GM20000 (cell line): ENCODE measurements around the gene SFSWAP.

ENCODE experiments used
- DNase-seq: peaks from one replicate; pipeline ENCODE4 v3.0.0; 2012; ENCODE audit warnings: low spot score
- TF ChIP-seq, protein P1 (sequence below): IDR thresholded peaks from 2 replicates; pipeline ENCODE4 v1.5.1; 2012; ENCODE audit warnings: mild to moderate bottlenecking, control low read depth; ENCODE audit errors: extremely low read depth, missing control alignments

The SFSWAP gene

DNA sequence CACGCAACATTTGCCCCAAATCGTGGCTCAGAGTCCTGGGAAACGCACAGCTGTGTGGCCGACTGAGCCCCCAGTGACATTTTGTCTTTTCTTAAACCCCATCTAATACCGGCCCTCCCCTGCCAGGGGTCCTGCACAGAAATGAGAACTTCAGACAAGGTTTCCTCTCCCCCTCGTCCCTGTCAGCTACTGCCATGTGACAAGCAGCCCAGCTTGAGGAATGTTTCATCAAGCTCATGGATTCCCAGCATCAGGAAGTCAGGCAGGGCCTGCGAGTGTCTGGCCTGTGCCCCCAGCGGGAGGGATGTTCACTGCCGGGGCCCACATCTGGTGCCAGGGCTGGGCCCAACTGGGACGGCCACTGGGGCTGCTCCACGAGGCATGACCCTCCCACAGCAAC, 133.2 kb downstream of the SFSWAP start:
- no peak for DNase-seq
- TF ChIP-seq, protein P1, sequence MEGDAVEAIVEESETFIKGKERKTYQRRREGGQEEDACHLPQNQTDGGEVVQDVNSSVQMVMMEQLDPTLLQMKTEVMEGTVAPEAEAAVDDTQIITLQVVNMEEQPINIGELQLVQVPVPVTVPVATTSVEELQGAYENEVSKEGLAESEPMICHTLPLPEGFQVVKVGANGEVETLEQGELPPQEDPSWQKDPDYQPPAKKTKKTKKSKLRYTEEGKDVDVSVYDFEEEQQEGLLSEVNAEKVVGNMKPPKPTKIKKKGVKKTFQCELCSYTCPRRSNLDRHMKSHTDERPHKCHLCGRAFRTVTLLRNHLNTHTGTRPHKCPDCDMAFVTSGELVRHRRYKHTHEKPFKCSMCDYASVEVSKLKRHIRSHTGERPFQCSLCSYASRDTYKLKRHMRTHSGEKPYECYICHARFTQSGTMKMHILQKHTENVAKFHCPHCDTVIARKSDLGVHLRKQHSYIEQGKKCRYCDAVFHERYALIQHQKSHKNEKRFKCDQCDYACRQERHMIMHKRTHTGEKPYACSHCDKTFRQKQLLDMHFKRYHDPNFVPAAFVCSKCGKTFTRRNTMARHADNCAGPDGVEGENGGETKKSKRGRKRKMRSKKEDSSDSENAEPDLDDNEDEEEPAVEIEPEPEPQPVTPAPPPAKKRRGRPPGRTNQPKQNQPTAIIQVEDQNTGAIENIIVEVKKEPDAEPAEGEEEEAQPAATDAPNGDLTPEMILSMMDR: no peak

DNA sequence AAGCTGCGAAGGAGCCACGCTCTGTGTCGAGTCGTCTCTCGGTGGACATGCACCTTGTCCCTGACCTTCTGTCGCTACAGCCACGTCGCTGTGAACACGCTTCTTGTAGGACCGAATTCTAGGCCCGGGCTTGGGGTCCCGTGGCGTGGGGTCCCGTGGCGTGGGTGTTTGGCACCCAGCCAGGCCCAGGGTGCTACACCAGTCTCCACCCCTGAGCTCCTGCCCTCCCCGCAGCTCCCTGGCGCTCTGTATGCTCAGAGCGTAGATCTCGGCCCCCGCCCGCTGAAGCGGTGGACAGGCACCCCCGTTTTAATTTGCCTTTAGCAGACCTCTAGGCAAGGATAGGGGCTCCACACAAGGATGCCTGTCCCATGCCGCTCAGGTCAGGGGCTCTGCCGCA, 133.8 kb downstream of the SFSWAP start:
- no peak for DNase-seq
- TF ChIP-seq, protein P1: no peak

DNA sequence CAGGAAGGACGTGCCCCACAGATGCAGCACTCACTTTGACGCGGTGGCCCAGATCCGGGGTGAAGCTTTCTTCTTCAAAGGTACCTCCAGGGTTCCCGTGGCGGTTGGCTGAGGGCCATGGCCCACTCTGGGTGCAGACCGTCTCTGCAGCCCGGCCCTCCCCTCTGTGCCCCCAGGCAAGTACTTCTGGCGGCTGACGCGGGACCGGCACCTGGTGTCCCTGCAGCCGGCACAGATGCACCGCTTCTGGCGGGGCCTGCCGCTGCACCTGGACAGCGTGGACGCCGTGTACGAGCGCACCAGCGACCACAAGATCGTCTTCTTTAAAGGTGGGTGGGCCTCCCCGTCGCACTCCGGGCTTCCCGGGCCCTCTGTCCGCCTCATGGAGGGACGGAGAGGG, 134.2 kb downstream of the SFSWAP start:
- TF ChIP-seq, protein P1: no peak
- DNase-seq: no peak

DNA sequence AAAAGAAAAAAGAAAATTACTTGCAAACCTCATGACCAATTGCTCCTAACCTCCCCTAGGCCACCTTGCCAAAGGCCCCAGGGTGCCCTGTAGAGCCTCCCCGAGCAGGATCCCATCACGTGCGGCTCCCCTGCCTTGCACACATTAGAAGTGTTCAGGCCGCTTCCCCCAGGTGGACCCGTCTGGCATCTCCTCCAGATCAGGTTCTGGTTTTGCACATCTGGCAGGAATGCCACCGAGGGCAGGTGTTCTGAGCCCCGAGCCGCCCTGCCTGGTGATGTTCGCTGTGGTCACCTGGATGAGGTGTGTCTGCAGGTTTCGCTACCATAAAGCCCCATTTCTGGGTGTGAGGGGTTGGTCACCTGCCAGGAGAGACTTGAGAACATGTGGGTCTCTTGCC, 136.6 kb downstream of the SFSWAP start:
- DNase-seq: no peak
- TF ChIP-seq, protein P1: no peak

DNA sequence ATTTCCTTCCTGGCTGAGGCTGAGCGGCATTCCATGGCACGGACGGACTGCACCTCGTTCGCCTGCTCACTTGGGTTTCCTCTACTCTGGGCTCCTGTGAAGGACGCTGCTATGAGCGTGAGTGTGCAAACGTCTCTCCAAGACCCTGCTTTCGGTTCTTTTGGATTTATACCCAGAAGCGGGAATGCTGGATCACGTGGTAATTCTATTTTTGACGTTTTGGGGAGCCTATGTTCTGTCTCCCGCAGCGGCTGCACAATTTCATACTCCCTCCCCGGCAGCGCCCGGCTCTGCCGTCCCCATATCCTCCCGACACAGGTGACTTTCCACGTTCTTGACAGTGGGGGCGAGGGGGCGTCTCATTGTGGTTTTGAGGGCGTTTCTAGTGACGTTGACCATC, 137.9 kb downstream of the SFSWAP start:
- no peak for DNase-seq
- TF ChIP-seq, protein P1: no peak
